ENCODE data around the gene THEMIS2.
"Not testable (repeated sequence)": the region's sequence is repeated elsewhere in the genome, so short reads cannot be mapped to it uniquely, and the experiment has no call there.

Gene THEMIS2

GRCh38 chr1:27872059-27872801 is at the start of gene THEMIS2:
Gene THEMIS2 (plus strand): TSS chr1:27872544. CDS start chr1:27872572, 28 bp downstream.
- peak in 39 of 51 donors; percentile 11 to 83 (median 54) for DNase-seq

- no peak for DNase-seq
These were observed 48.6 kb upstream of the THEMIS2 start for GRCh38 chr1:27823784-27824183.

GRCh38 chr1:27824411-27824810 is 47.9 kb upstream of the THEMIS2 start:
- no peak for DNase-seq

- DNase-seq = not testable (repeated sequence)
These were observed 42.9 kb upstream of the THEMIS2 start for GRCh38 chr1:27829339-27829960.

GRCh38 chr1:27830621-27831440 is 41.5 kb upstream of the THEMIS2 start, which contains the start of gene PPP1R8:
Gene PPP1R8 (plus strand): TSS chr1:27830782. CDS start chr1:27830836, 54 bp downstream.
- DNase-seq = peak; percentile 40 to 94 (median 87)

GRCh38 chr1:27831568-27832410 is 40.6 kb upstream of the THEMIS2 start:
- DNase-seq = no peak

GRCh38 chr1:27832762-27833161 is 39.6 kb upstream of the THEMIS2 start:
- DNase-seq = peak in 2 of 51 donors; percentile 2 to 38

- no peak for DNase-seq
These were observed 38.9 kb upstream of the THEMIS2 start for GRCh38 chr1:27833470-27833869.

GRCh38 chr1:27835046-27835445 is 37.3 kb upstream of the THEMIS2 start:
- no peak for DNase-seq

GRCh38 chr1:27835501-27835900 is 36.8 kb upstream of the THEMIS2 start:
- DNase-seq = no peak

- no peak for DNase-seq
These were observed 22.4 kb upstream of the THEMIS2 start for GRCh38 chr1:27849951-27850350.

- no peak for DNase-seq
These were observed 17.3 kb upstream of the THEMIS2 start for GRCh38 chr1:27855085-27855484.

- DNase-seq = no peak
These were observed 15.6 kb upstream of the THEMIS2 start for GRCh38 chr1:27856561-27857343.

- DNase-seq = not testable (repeated sequence)
These were observed 14.8 kb upstream of the THEMIS2 start for GRCh38 chr1:27857552-27857951.

- peak in 50 of 51 donors; percentile 17 to 90 (median 69) for DNase-seq
These were observed 14.0 kb upstream of the THEMIS2 start for GRCh38 chr1:27858072-27858948.

GRCh38 chr1:27858949-27859576 is 13.3 kb upstream of the THEMIS2 start:
- no peak for DNase-seq

GRCh38 chr1:27861436-27861835 is 10.9 kb upstream of the THEMIS2 start:
- DNase-seq = no peak

- DNase-seq = no peak
These were observed 10.3 kb upstream of the THEMIS2 start for GRCh38 chr1:27862004-27862403.

Measured in hypothalamus (tissue), 51 donors.